Stimulated activated naive B cell treated with anti-CD40 and anti-IgM and Interleukin-4, amounts not matched to agents 10 μg/mL and 1 μg/mL and 100 μg/mL, for 72 hours (primary cell): ENCODE data around the gene SRD5A3.

Source experiments
- ATAC-seq, 2 donors: fragments of 150-1000 bp; cut with Tn5 transposase; replicated peaks; 2 replicates each; pipeline ENCODE4 v1.10.0; 2021; ENCODE audit warnings: moderate library complexity in 1 of 2
- DNase-seq: peaks from one replicate; pipeline ENCODE4 v3.0.0; 2021
- H3K27ac Mint-ChIP-seq: one replicate; pipeline ENCODE4 v1.8.0; 2022; ENCODE audit warnings: mild to moderate bottlenecking, mixed read lengths
- H3K27me3 Mint-ChIP-seq, 2 donors: one replicate each; pipeline ENCODE4 v1.8.0; 2022; ENCODE audit warnings: mixed read lengths in 2 of 2
- H3K36me3 Mint-ChIP-seq, 2 donors: one replicate each; pipeline ENCODE4 v1.8.0; 2022; ENCODE audit warnings: mixed read lengths in 2 of 2, mild to moderate bottlenecking in 1 of 2
- H3K4me1 Mint-ChIP-seq, 2 donors: one replicate each; pipeline ENCODE4 v1.8.0; 2022; ENCODE audit warnings: mixed read lengths in 2 of 2, mild to moderate bottlenecking in 1 of 2
- H3K4me3 Mint-ChIP-seq, 2 donors: one replicate each; pipeline ENCODE4 v1.8.0; 2022; ENCODE audit warnings: mild to moderate bottlenecking in 2 of 2, mixed read lengths in 2 of 2, moderate library complexity in 1 of 2
- H3K9me3 Mint-ChIP-seq, 2 donors: one replicate each; pipeline ENCODE4 v1.8.0; 2022; ENCODE audit warnings: mixed read lengths in 2 of 2, mild to moderate bottlenecking in 1 of 2

The SRD5A3 gene

GRCh38 chr4:55345980-55346850 is at the start of gene SRD5A3:
Gene SRD5A3, plus strand, starts transcription at chr4:55346242. Its CDS starts 95 bp downstream, at chr4:55346337.
- peak within 1 kb of the TSS; percentile 93 to 95 for H3K4me3 Mint-ChIP-seq
- peak; percentile 94 to 96 for ATAC-seq
- H3K4me1 Mint-ChIP-seq = peaks cover 3 to 6% of the 10 kb centered on the region in 2 donors
- no peaks in the 10 kb centered on the region for H3K36me3 Mint-ChIP-seq
- no peaks in the 10 kb centered on the region for H3K9me3 Mint-ChIP-seq
- DNase-seq = peak; percentile 84
- peak within 1 kb of the TSS; percentile 96 for H3K27ac Mint-ChIP-seq
- H3K27me3 Mint-ChIP-seq = no peaks in the 10 kb centered on the region

- Mint-ChIP-seq H3K27ac (no peak overlapping the region), H3K27me3 (peaks cover 10 to 18% of the 10 kb centered on the region in 2 donors), H3K4me3 (no peak overlapping the region), H3K36me3 (no peaks in the 10 kb centered on the region), H3K4me1 (no peaks in the 10 kb centered on the region), H3K9me3 (peaks cover 3% of the 10 kb centered on the region in 2 donors)
- DNase-seq = no peak
- no peak for ATAC-seq
These were observed 48.7 kb upstream of the SRD5A3 start for GRCh38 chr4:55297346-55297745.

- H3K36me3 Mint-ChIP-seq = no peaks in the 10 kb centered on the region
- H3K4me1 Mint-ChIP-seq = no peaks in the 10 kb centered on the region
- DNase-seq = no peak
- H3K4me3 Mint-ChIP-seq = no peak overlapping the region
- no peak overlapping the region for H3K27ac Mint-ChIP-seq
- H3K27me3 Mint-ChIP-seq = peaks cover 4% of the 10 kb centered on the region in 2 donors
- ATAC-seq = no peak
- peaks cover 3% of the 10 kb centered on the region in 2 donors for H3K9me3 Mint-ChIP-seq
These were observed 42.3 kb upstream of the SRD5A3 start for GRCh38 chr4:55303760-55304165.

GRCh38 chr4:55304303-55304702 is 41.7 kb upstream of the SRD5A3 start:
- peaks cover 4% of the 10 kb centered on the region in 2 donors for H3K27me3 Mint-ChIP-seq
- H3K36me3 Mint-ChIP-seq = no peaks in the 10 kb centered on the region
- H3K27ac Mint-ChIP-seq = no peak overlapping the region
- peaks cover 3% of the 10 kb centered on the region in 2 donors for H3K9me3 Mint-ChIP-seq
- ATAC-seq = no peak
- H3K4me3 Mint-ChIP-seq = no peak overlapping the region
- no peaks in the 10 kb centered on the region for H3K4me1 Mint-ChIP-seq
- no peak for DNase-seq

- no peaks in the 10 kb centered on the region for H3K36me3 Mint-ChIP-seq
- H3K4me3 Mint-ChIP-seq = no peak overlapping the region
- no peak overlapping the region for H3K27ac Mint-ChIP-seq
- peaks cover 4 to 7% of the 10 kb centered on the region in 2 donors for H3K27me3 Mint-ChIP-seq
- peaks cover 2 to 5% of the 10 kb centered on the region in 2 donors for H3K4me1 Mint-ChIP-seq
- DNase-seq (no peak), ATAC-seq (no peak)
- peaks cover 0 to 2% of the 10 kb centered on the region in 2 donors for H3K9me3 Mint-ChIP-seq
These were observed 38.0 kb upstream of the SRD5A3 start for GRCh38 chr4:55308071-55308470.

- DNase-seq (no peak), ATAC-seq (no peak)
- Mint-ChIP-seq H3K36me3 (no peaks in the 10 kb centered on the region), H3K27me3 (peaks cover 0 to 4% of the 10 kb centered on the region in 2 donors), H3K9me3 (peaks cover 4% of the 10 kb centered on the region in 2 donors), H3K4me1 (peaks cover 2 to 5% of the 10 kb centered on the region in 2 donors), H3K27ac (no peak overlapping the region), H3K4me3 (no peak overlapping the region)
These were observed 34.1 kb upstream of the SRD5A3 start for GRCh38 chr4:55311792-55312488.

- DNase-seq (no peak), ATAC-seq (peak; percentile 56 to 68)
- no peak overlapping the region for H3K4me3 Mint-ChIP-seq
- H3K4me1 Mint-ChIP-seq = peaks cover 2 to 5% of the 10 kb centered on the region in 2 donors
- H3K9me3 Mint-ChIP-seq = peaks cover 6 to 7% of the 10 kb centered on the region in 2 donors
- H3K36me3 Mint-ChIP-seq = no peaks in the 10 kb centered on the region
- no peak overlapping the region for H3K27ac Mint-ChIP-seq
- peaks cover 0 to 7% of the 10 kb centered on the region in 2 donors for H3K27me3 Mint-ChIP-seq
These were observed 33.4 kb upstream of the SRD5A3 start for GRCh38 chr4:55312489-55313101.

- H3K4me1 Mint-ChIP-seq = peaks cover 13% of the 10 kb centered on the region in 2 donors
- no peak overlapping the region for H3K4me3 Mint-ChIP-seq
- DNase-seq (no peak), ATAC-seq (no peak)
- peaks cover 6 to 7% of the 10 kb centered on the region in 2 donors for H3K9me3 Mint-ChIP-seq
- no peak overlapping the region for H3K27ac Mint-ChIP-seq
- H3K36me3 Mint-ChIP-seq = no peaks in the 10 kb centered on the region
- H3K27me3 Mint-ChIP-seq = peaks cover 0 to 7% of the 10 kb centered on the region in 2 donors
These were observed 31.8 kb upstream of the SRD5A3 start for GRCh38 chr4:55314141-55314820.

- H3K27me3 Mint-ChIP-seq = peaks cover 0 to 8% of the 10 kb centered on the region in 2 donors
- H3K36me3 Mint-ChIP-seq = no peaks in the 10 kb centered on the region
- H3K4me1 Mint-ChIP-seq = peaks cover 10% of the 10 kb centered on the region in 2 donors
- no peak overlapping the region for H3K27ac Mint-ChIP-seq
- H3K9me3 Mint-ChIP-seq = peaks cover 3 to 6% of the 10 kb centered on the region in 2 donors
- DNase-seq (no peak), ATAC-seq (peak; percentile 54 to 62)
- H3K4me3 Mint-ChIP-seq = peak overlapping the region in 1 of 2 donors; percentile 43
These were observed 27.6 kb upstream of the SRD5A3 start for GRCh38 chr4:55318175-55319129.

GRCh38 chr4:55321707-55322264 is 24.3 kb upstream of the SRD5A3 start:
- DNase-seq (peak; percentile 21), ATAC-seq (peak; percentile 55 to 59)
- Mint-ChIP-seq H3K9me3 (peaks cover 2 to 3% of the 10 kb centered on the region in 2 donors), H3K4me3 (no peak overlapping the region), H3K27ac (no peak overlapping the region), H3K27me3 (peaks cover 6 to 12% of the 10 kb centered on the region in 2 donors), H3K36me3 (no peaks in the 10 kb centered on the region), H3K4me1 (peaks cover 10% of the 10 kb centered on the region in 2 donors)

GRCh38 chr4:55323375-55323774 is 22.7 kb upstream of the SRD5A3 start:
- Mint-ChIP-seq H3K9me3 (no peaks in the 10 kb centered on the region), H3K27ac (no peak overlapping the region), H3K27me3 (peaks cover 6 to 9% of the 10 kb centered on the region in 2 donors), H3K36me3 (no peaks in the 10 kb centered on the region), H3K4me1 (peaks cover 8 to 10% of the 10 kb centered on the region in 2 donors), H3K4me3 (no peak overlapping the region)
- DNase-seq = no peak
- no peak for ATAC-seq

- Mint-ChIP-seq H3K4me3 (no peak overlapping the region), H3K4me1 (no peaks in the 10 kb centered on the region), H3K27me3 (peaks cover 4 to 6% of the 10 kb centered on the region in 2 donors), H3K27ac (no peak overlapping the region), H3K9me3 (peaks cover 0 to 3% of the 10 kb centered on the region in 2 donors), H3K36me3 (no peaks in the 10 kb centered on the region)
- no peak for DNase-seq
- ATAC-seq = no peak
These were observed 19.4 kb upstream of the SRD5A3 start for GRCh38 chr4:55326629-55327028.

- no peaks in the 10 kb centered on the region for H3K4me1 Mint-ChIP-seq
- no peaks in the 10 kb centered on the region for H3K36me3 Mint-ChIP-seq
- H3K4me3 Mint-ChIP-seq = no peak overlapping the region
- H3K27ac Mint-ChIP-seq = no peak overlapping the region
- ATAC-seq (no peak), DNase-seq (no peak)
- H3K27me3 Mint-ChIP-seq = peaks cover 4 to 6% of the 10 kb centered on the region in 2 donors
- H3K9me3 Mint-ChIP-seq = peaks cover 0 to 3% of the 10 kb centered on the region in 2 donors
These were observed 17.0 kb upstream of the SRD5A3 start for GRCh38 chr4:55329012-55329411.
